Neural cell (in vitro differentiated cells): Measurements from ENCODE around the gene HIPK1. TPM values are rescaled to one million over a fixed set of nuclear protein-coding genes. Genes with fewer than 3 reads are reported as not detected.

Source experiments
- H2AFZ ChIP-seq: fragments of 200-600, 300-800 bp; sonication (generic), shearing (Covaris generic); 2 replicates; pipeline ENCODE4 v1.6.0; 2014; ENCODE audit warnings: low read depth, mild to moderate bottlenecking, antibody characterized with exemption, low read length, moderate library complexity
- H3F3A ChIP-seq: fragments of 200-600 bp; shearing (Covaris generic); 2 replicates; pipeline ENCODE4 v1.6.1; 2016; ENCODE audit warnings: mild to moderate bottlenecking, moderate library complexity, mixed read lengths, antibody characterized with exemption, low read length; ENCODE audit not compliant: insufficient read depth, poor library complexity, severe bottlenecking
- H3K27ac ChIP-seq: fragments of 200-600, 300-800 bp; sonication (generic), shearing (Covaris generic); 2 replicates; pipeline ENCODE4 v1.5.1; 2014; ENCODE audit warnings: mild to moderate bottlenecking, low read length, moderate library complexity
- H3K27me3 ChIP-seq: fragments of 300-800, 200-600 bp; sonication (generic), shearing (Covaris generic); 2 replicates; pipeline ENCODE4 v1.6.0; 2014; ENCODE audit warnings: mild to moderate bottlenecking, low read depth, low read length, moderate library complexity; ENCODE audit not compliant: insufficient read depth
- H3K36me3 ChIP-seq: fragments of 300-800, 200-600 bp; sonication (generic), shearing (Covaris generic); 2 replicates; pipeline ENCODE4 v1.5.1; 2014; ENCODE audit warnings: mild to moderate bottlenecking, antibody characterized with exemption, low read length, moderate library complexity; ENCODE audit not compliant: insufficient read depth
- H3K4me2 ChIP-seq: fragments of 300-800, 200-600 bp; sonication (generic), shearing (Covaris generic); 2 replicates; pipeline ENCODE4 v1.6.0; 2014; ENCODE audit warnings: mild to moderate bottlenecking, low read length
- H3K4me3 ChIP-seq: fragments of 300-800, 200-600 bp; sonication (generic), shearing (Covaris generic); 2 replicates; pipeline ENCODE4 v1.5.1; 2014; ENCODE audit warnings: mild to moderate bottlenecking, low read length, moderate library complexity
- H3K79me2 ChIP-seq: fragments of 200-600 bp; shearing (Covaris generic); replicated peaks from 2 replicates; pipeline ENCODE4 v1.6.0; 2014; ENCODE audit warnings: mild to moderate bottlenecking, low read length, moderate library complexity; ENCODE audit not compliant: insufficient read depth
- H3K9ac ChIP-seq: fragments of 300-800, 200-600 bp; sonication (generic), shearing (Covaris generic); 2 replicates; pipeline ENCODE4 v1.6.1; 2016; ENCODE audit warnings: mild to moderate bottlenecking, low read length, mixed read lengths
- H3K9me2 ChIP-seq: fragments of 200-600 bp; shearing (Covaris generic); 2 replicates; pipeline ENCODE4 v1.6.1; 2016; ENCODE audit warnings: mild to moderate bottlenecking, low read length, mixed read lengths; ENCODE audit not compliant: insufficient read depth
- H3K9me3 ChIP-seq: fragments of 200-600, 300-800 bp; sonication (generic), shearing (Covaris generic); 2 replicates; pipeline ENCODE4 v1.6.1; 2016; ENCODE audit warnings: mild to moderate bottlenecking, mixed run types, low read length, moderate library complexity, mixed read lengths
- H4K20me1 ChIP-seq: fragments of 200-600 bp; shearing (Covaris generic); 2 replicates; pipeline ENCODE4 v1.6.1; 2016; ENCODE audit warnings: mild to moderate bottlenecking, mixed run types; ENCODE audit not compliant: insufficient read depth
- EP300 ChIP-seq: fragments of 450-650 bp; conservative IDR thresholded peaks from 2 replicates; pipeline ENCODE4 v1.6.1; 2014; ENCODE audit warnings: antibody characterized with exemption, mild to moderate bottlenecking, moderate library complexity; ENCODE audit not compliant: poor library complexity, severe bottlenecking
- EZH2 ChIP-seq: fragments of 200-600, 300-800 bp; shearing (Covaris generic), sonication (generic); IDR thresholded peaks from 2 replicates; pipeline ENCODE4 v1.6.1; 2014; ENCODE audit warnings: antibody characterized with exemption, low read length, borderline replicate concordance, mild to moderate bottlenecking; ENCODE audit not compliant: insufficient read depth, poor library complexity, severe bottlenecking
- MXI1 ChIP-seq: fragments of 450-650 bp; conservative IDR thresholded peaks from 2 replicates; pipeline ENCODE4 v1.6.1; 2014; ENCODE audit warnings: antibody characterized with exemption, mild to moderate bottlenecking; ENCODE audit not compliant: poor library complexity, severe bottlenecking
- POLR2AphosphoS5 ChIP-seq: IDR thresholded peaks from 2 replicates; pipeline ENCODE4 v1.6.1; 2012
- RAD21 ChIP-seq: fragments of 450-650 bp; conservative IDR thresholded peaks from 2 replicates; pipeline ENCODE4 v1.6.1; 2014; ENCODE audit warnings: antibody characterized with exemption, mild to moderate bottlenecking, moderate library complexity
- SMC3 ChIP-seq: fragments of 450-650 bp; conservative IDR thresholded peaks from 2 replicates; pipeline ENCODE4 v1.6.1; 2014; ENCODE audit warnings: antibody characterized with exemption, mild to moderate bottlenecking, moderate library complexity; ENCODE audit not compliant: poor library complexity
- TAF1 ChIP-seq: IDR thresholded peaks from 2 replicates; pipeline ENCODE4 v1.6.1; 2012; ENCODE audit warnings: low read depth
- polyA plus RNA-seq: library from polyadenylated mRNA; depleted of rRNA; stranded (reverse); fragments of >200 nt; gene quantifications from 2 replicates; pipeline ENCODE4 v1.2.3, GENCODE V29; 2014
- TF ChIP-seq, protein P1 (sequence below): IDR thresholded peaks from 2 replicates; pipeline ENCODE4 v1.6.1; 2012; ENCODE audit warnings: borderline replicate concordance
- TF ChIP-seq, protein P2 (sequence below): fragments of 450-650 bp; IDR thresholded peaks from 2 replicates; pipeline ENCODE4 v1.5.1; 2014; ENCODE audit warnings: antibody characterized with exemption, mild to moderate bottlenecking, moderate library complexity; ENCODE audit not compliant: poor library complexity, severe bottlenecking

The HIPK1 gene
- polyA plus RNA-seq, 1 donor from 2014 or later, result 22.9 TPM

- H3K36me3 ChIP-seq, result peaks cover 4% of the 10 kb centered on the region
- H3K27me3 ChIP-seq, result no peaks in the 10 kb centered on the region
- TF ChIP-seq POLR2AphosphoS5 (no peak), RAD21 (no peak), TAF1 (no peak), EP300 (no peak), EZH2 (no peak), SMC3 (no peak), MXI1 (no peak)
- TF ChIP-seq, protein P1, sequence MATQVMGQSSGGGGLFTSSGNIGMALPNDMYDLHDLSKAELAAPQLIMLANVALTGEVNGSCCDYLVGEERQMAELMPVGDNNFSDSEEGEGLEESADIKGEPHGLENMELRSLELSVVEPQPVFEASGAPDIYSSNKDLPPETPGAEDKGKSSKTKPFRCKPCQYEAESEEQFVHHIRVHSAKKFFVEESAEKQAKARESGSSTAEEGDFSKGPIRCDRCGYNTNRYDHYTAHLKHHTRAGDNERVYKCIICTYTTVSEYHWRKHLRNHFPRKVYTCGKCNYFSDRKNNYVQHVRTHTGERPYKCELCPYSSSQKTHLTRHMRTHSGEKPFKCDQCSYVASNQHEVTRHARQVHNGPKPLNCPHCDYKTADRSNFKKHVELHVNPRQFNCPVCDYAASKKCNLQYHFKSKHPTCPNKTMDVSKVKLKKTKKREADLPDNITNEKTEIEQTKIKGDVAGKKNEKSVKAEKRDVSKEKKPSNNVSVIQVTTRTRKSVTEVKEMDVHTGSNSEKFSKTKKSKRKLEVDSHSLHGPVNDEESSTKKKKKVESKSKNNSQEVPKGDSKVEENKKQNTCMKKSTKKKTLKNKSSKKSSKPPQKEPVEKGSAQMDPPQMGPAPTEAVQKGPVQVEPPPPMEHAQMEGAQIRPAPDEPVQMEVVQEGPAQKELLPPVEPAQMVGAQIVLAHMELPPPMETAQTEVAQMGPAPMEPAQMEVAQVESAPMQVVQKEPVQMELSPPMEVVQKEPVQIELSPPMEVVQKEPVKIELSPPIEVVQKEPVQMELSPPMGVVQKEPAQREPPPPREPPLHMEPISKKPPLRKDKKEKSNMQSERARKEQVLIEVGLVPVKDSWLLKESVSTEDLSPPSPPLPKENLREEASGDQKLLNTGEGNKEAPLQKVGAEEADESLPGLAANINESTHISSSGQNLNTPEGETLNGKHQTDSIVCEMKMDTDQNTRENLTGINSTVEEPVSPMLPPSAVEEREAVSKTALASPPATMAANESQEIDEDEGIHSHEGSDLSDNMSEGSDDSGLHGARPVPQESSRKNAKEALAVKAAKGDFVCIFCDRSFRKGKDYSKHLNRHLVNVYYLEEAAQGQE, result no peak
- TF ChIP-seq, protein P2, sequence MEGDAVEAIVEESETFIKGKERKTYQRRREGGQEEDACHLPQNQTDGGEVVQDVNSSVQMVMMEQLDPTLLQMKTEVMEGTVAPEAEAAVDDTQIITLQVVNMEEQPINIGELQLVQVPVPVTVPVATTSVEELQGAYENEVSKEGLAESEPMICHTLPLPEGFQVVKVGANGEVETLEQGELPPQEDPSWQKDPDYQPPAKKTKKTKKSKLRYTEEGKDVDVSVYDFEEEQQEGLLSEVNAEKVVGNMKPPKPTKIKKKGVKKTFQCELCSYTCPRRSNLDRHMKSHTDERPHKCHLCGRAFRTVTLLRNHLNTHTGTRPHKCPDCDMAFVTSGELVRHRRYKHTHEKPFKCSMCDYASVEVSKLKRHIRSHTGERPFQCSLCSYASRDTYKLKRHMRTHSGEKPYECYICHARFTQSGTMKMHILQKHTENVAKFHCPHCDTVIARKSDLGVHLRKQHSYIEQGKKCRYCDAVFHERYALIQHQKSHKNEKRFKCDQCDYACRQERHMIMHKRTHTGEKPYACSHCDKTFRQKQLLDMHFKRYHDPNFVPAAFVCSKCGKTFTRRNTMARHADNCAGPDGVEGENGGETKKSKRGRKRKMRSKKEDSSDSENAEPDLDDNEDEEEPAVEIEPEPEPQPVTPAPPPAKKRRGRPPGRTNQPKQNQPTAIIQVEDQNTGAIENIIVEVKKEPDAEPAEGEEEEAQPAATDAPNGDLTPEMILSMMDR, result no peak
- H3F3A ChIP-seq, result peaks cover 6% of the 10 kb centered on the region
- no peak overlapping the region for H2AFZ ChIP-seq
- H3K79me2 ChIP-seq, result peaks cover 13% of the 10 kb centered on the region
- H4K20me1 ChIP-seq, result no peaks in the 10 kb centered on the region
- no peaks in the 10 kb centered on the region for H3K9me3 ChIP-seq
- H3K9ac ChIP-seq, result no peak overlapping the region
- H3K4me3 ChIP-seq, result no peak overlapping the region
- no peaks in the 10 kb centered on the region for H3K9me2 ChIP-seq
- H3K4me2 ChIP-seq, result no peak overlapping the region
- H3K27ac ChIP-seq, result no peak overlapping the region
Measured at GRCh38 chr1:113901191-113901590, 27.9 kb upstream of the HIPK1 start.

GRCh38 chr1:113903501-113904292 is 25.4 kb upstream of the HIPK1 start:
- H3F3A ChIP-seq, result peaks cover 6% of the 10 kb centered on the region
- no peaks in the 10 kb centered on the region for H3K36me3 ChIP-seq
- TF ChIP-seq TAF1, result no peak
- TF ChIP-seq, protein P1, result no peak
- no peak for TF ChIP-seq SMC3
- no peak for TF ChIP-seq RAD21
- no peak for TF ChIP-seq EP300
- TF ChIP-seq EZH2, result no peak
- TF ChIP-seq, protein P2, result no peak
- no peak for TF ChIP-seq MXI1
- no peak for TF ChIP-seq POLR2AphosphoS5
- H3K9me3 ChIP-seq, result no peaks in the 10 kb centered on the region
- H3K9ac ChIP-seq, result peak overlapping the region; percentile 90
- peak overlapping the region; percentile 93 for H3K4me3 ChIP-seq
- peak overlapping the region; percentile 84 for H3K4me2 ChIP-seq
- peak overlapping the region; percentile 94 for H3K27ac ChIP-seq
- H3K79me2 ChIP-seq, result peaks cover 13% of the 10 kb centered on the region
- no peaks in the 10 kb centered on the region for H4K20me1 ChIP-seq
- no peaks in the 10 kb centered on the region for H3K27me3 ChIP-seq
- H2AFZ ChIP-seq, result no peak overlapping the region
- no peaks in the 10 kb centered on the region for H3K9me2 ChIP-seq
